HepG2 (cell line): ENCODE results near the gene HDHD3. TPM values are rescaled to one million over a fixed set of nuclear protein-coding genes. Genes with fewer than 3 reads are reported as not detected.

ENCODE experiments used
- CBX1 ChIP-seq: IDR thresholded peaks from one replicate; pipeline ENCODE4 v1.6.1; 2016; ENCODE audit warnings: antibody characterized with exemption, low read depth
- POLR2A ChIP-seq, 2 experiments: IDR thresholded peaks; 2 replicates each; pipeline ENCODE4 v1.6.1; 2011; ENCODE audit warnings: low read depth in 2 of 2, low read length in 2 of 2, mild to moderate bottlenecking in 1 of 2, moderate library complexity in 1 of 2; ENCODE audit not compliant: insufficient read depth in 1 of 2
- SATB2 ChIP-seq: sonication (generic); formaldehyde crosslinking; IDR thresholded peaks from 2 replicates; pipeline ENCODE4 v1.5.0; 2020; ENCODE audit warnings: missing genetic modification reagents
- TAF15 ChIP-seq: fragments of 200-400 bp; formaldehyde crosslinking; IDR thresholded peaks from one replicate; pipeline ENCODE4 v1.6.1; 2018; ENCODE audit warnings: mild to moderate bottlenecking, low read depth, low read length; ENCODE audit not compliant: poor library complexity, severe bottlenecking
- ZFP90 ChIP-seq: sonication (generic); formaldehyde crosslinking; IDR thresholded peaks from 2 replicates; pipeline ENCODE4 v1.8.0; 2022; ENCODE audit warnings: missing genetic modification reagents, mild to moderate bottlenecking, inconsistent platforms, borderline replicate concordance
- ZNF205 ChIP-seq: IDR thresholded peaks from 2 replicates; pipeline ENCODE4 v1.6.1; 2018; ENCODE audit warnings: missing biosample characterization, missing genetic modification reagents
- ZNF530 ChIP-seq: sonication (generic); formaldehyde crosslinking; IDR thresholded peaks from 2 replicates; pipeline ENCODE4 v1.5.0; 2020; ENCODE audit warnings: low read depth, mild to moderate bottlenecking, missing genetic modification reagents
- polyA plus RNA-seq, 8 experiments: library from polyadenylated mRNA; depleted of rRNA in 3 of 8; stranded (reverse) in 7 of 8; unstranded in 1 of 8; fragments of >200 nt; fragmentation: Illumina TruSeq in 4 of 8; extraction: Trizol in 4 of 8; gene quantifications; 2 replicates each; pipeline versions ENCODE4 v1.2.1 to v1.2.3, GENCODE V29; 2011 to 2016; ENCODE audit warnings: low read depth in 4 of 8, missing spikeins in 1 of 8, mixed read lengths in 1 of 8; ENCODE audit not compliant: insufficient read depth in 1 of 8
- total RNA-seq, 5 experiments: library from RNA; depleted of rRNA; stranded (reverse); fragments of >200 nt; fragmentation: Illumina TruSeq; extraction: Trizol; gene quantifications; 2 replicates each; pipeline ENCODE4 v1.2.3, GENCODE V29; 2016; ENCODE audit warnings: low read depth in 1 of 5
- TF ChIP-seq, protein P1 (sequence below), 2 experiments: fragments of 450-650 bp in 1 of 2; sonication (generic) in 1 of 2; formaldehyde crosslinking in 1 of 2; IDR thresholded peaks; 2 replicates each; pipeline versions ENCODE4 v1.6.1 to v1.8.0; 2016 to 2022; ENCODE audit warnings: antibody characterized with exemption in 1 of 2, mild to moderate bottlenecking in 1 of 2, missing genetic modification reagents in 1 of 2
- TF ChIP-seq, protein P2 (sequence below): sonication (generic); formaldehyde crosslinking; conservative IDR thresholded peaks from 2 replicates; pipeline ENCODE4 v1.8.0; 2022; ENCODE audit warnings: low read depth, missing genetic modification reagents
- TF ChIP-seq, protein P3 (sequence below): IDR thresholded peaks from 2 replicates; pipeline ENCODE4 v1.6.1; 2016; ENCODE audit warnings: control low read depth

The HDHD3 gene
- total and polyA plus RNA-seq, 2 of the 13 experiments (the other 11 are each of a cell fraction or from before 2014, with no cell fraction given), result 23.1 to 38.5 TPM

DNA sequence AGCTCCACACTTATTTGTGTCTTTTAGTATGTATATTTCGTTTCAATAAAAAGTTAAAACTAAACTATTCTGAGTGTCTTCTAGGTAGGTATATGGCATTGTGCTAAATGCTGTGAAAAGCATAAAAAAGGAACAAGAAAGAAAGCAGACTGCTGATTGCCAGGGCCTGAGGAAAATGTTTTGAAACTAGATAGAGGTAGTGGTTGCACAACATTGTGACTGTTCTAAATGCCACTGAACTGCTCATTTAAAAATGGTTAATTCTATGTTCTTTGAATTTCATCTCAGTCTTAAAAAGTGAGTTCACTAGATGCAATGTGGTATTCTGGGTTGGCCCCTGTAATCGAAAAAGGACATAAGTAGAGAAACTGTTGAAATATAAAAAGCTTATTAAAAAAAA is 26.9 kb upstream of the HDHD3 start (continued):
- TF ChIP-seq, protein P1, sequence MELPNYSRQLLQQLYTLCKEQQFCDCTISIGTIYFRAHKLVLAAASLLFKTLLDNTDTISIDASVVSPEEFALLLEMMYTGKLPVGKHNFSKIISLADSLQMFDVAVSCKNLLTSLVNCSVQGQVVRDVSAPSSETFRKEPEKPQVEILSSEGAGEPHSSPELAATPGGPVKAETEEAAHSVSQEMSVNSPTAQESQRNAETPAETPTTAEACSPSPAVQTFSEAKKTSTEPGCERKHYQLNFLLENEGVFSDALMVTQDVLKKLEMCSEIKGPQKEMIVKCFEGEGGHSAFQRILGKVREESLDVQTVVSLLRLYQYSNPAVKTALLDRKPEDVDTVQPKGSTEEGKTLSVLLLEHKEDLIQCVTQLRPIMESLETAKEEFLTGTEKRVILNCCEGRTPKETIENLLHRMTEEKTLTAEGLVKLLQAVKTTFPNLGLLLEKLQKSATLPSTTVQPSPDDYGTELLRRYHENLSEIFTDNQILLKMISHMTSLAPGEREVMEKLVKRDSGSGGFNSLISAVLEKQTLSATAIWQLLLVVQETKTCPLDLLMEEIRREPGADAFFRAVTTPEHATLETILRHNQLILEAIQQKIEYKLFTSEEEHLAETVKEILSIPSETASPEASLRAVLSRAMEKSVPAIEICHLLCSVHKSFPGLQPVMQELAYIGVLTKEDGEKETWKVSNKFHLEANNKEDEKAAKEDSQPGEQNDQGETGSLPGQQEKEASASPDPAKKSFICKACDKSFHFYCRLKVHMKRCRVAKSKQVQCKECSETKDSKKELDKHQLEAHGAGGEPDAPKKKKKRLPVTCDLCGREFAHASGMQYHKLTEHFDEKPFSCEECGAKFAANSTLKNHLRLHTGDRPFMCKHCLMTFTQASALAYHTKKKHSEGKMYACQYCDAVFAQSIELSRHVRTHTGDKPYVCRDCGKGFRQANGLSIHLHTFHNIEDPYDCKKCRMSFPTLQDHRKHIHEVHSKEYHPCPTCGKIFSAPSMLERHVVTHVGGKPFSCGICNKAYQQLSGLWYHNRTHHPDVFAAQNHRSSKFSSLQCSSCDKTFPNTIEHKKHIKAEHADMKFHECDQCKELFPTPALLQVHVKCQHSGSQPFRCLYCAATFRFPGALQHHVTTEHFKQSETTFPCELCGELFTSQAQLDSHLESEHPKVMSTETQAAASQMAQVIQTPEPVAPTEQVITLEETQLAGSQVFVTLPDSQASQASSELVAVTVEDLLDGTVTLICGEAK (IDR thresholded peaks at IDR 0.05), result no peak
- TF ChIP-seq, protein P1 (CRISPR knock-in tag; IDR thresholded peaks at IDR 0.05), result no peak
- TF ChIP-seq SATB2 (CRISPR knock-in tag) (no peak), ZFP90 (CRISPR knock-in tag) (no peak), ZNF530 (CRISPR knock-in tag) (no peak), TAF15 (no peak), CBX1 (no peak), POLR2A (IDR thresholded peaks at IDR 0.05; ENCODE audit: insufficient read depth in 1 of 2, low read depth in 2 of 2, low read length in 2 of 2) (no peak), ZNF205 (CRISPR knock-in tag) (no peak)
- TF ChIP-seq, protein P2, sequence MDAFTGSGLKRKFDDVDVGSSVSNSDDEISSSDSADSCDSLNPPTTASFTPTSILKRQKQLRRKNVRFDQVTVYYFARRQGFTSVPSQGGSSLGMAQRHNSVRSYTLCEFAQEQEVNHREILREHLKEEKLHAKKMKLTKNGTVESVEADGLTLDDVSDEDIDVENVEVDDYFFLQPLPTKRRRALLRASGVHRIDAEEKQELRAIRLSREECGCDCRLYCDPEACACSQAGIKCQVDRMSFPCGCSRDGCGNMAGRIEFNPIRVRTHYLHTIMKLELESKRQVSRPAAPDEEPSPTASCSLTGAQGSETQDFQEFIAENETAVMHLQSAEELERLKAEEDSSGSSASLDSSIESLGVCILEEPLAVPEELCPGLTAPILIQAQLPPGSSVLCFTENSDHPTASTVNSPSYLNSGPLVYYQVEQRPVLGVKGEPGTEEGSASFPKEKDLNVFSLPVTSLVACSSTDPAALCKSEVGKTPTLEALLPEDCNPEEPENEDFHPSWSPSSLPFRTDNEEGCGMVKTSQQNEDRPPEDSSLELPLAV (CRISPR knock-in tag), result no peak
- TF ChIP-seq, protein P3, sequence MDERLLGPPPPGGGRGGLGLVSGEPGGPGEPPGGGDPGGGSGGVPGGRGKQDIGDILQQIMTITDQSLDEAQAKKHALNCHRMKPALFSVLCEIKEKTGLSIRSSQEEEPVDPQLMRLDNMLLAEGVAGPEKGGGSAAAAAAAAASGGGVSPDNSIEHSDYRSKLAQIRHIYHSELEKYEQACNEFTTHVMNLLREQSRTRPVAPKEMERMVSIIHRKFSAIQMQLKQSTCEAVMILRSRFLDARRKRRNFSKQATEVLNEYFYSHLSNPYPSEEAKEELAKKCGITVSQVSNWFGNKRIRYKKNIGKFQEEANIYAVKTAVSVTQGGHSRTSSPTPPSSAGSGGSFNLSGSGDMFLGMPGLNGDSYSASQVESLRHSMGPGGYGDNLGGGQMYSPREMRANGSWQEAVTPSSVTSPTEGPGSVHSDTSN, result no peak
